HG02852 (cell line): ENCODE measurements around the gene ATP1A4.
"Not testable (repeated sequence)": the region's sequence is repeated elsewhere in the genome, so short reads cannot be mapped to it uniquely, and the experiment has no call there.

Experiments used
- ATAC-seq: cut with Tn5 transposase; IDR thresholded peaks from one replicate; pipeline ENCODE4 v1.9.1; 2021; ENCODE audit warnings: mild to moderate bottlenecking, moderate library complexity; ENCODE audit not compliant: unreplicated experiment

ATP1A4 gene

GRCh38 chr1:160151303-160151702, at the start of gene ATP1A4:
Gene ATP1A4, plus strand, starts transcription at chr1:160151603. Its CDS starts 438 bp downstream, at chr1:160152041.
- no peak for ATAC-seq

DNA sequence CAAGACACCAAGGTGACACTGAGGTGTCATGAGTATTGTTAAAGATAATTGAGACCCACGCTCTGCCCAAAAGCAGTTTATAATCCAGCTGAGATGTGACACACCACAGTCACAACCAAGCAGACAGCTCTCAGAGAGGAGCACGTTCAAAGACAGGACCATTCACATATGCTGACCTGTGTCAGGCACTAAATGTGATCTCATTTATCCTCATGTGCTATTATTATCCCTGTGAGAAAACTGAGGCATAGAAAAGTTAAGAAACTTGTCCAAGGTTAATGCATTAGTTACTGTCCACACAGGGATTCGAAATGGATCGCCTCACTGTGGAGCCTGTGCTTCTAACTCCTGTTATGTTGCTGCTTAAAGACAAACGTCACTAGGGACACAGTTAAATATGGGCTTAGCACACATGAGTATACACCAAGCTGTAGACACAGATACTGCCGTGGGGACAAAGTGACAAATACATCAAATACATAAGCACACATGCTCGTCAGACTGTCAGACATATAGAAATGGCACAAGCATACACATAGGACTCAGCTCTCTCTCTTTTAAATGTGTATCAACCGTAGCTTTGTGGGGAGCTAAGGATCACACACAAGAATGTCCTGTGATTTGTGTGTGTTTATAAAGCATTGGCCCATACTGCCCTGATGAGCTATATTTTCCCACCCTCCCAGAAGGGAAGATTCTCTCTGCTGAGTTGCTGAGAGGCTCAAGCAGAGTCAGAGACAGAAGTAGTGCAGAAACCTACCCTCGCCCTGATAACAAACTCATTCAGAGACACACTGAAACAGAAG, 49.5 kb upstream of the ATP1A4 start:
- no peak for ATAC-seq

DNA sequence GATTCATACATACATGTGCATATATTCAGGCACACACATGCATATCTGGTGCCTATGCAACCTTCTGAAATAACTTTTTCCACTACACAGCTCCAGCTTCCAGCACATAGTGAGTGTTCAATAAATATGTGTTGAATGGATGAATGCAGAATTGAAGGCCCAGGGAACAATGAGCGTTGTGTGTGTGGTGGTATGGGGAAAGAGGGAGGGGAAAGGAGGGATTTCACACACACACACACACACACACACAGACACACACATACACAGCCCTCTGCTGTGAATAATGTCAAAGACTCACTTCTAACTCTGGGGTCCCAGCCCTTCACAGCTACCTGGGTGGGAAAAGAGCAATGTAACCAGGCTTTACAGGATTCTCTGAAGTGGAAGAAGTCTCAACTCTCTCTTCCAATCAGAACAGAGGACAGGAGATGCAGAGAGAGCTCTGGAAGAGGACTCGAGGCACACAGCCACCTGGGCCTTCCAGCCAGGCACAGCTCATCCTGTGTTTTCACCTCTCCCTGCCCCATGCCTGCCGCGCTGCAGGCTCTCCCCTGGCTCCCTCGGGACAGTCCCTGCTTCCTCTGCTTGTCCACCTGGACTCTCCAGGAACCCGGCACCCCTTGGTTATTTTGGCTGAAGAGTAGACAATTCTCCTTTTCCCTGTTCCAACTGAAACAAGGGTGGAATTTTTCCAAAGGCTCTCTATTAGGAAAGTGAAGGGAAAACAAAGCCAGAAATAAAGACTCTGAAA, 47.6 kb upstream of the ATP1A4 start:
- ATAC-seq: no peak

DNA sequence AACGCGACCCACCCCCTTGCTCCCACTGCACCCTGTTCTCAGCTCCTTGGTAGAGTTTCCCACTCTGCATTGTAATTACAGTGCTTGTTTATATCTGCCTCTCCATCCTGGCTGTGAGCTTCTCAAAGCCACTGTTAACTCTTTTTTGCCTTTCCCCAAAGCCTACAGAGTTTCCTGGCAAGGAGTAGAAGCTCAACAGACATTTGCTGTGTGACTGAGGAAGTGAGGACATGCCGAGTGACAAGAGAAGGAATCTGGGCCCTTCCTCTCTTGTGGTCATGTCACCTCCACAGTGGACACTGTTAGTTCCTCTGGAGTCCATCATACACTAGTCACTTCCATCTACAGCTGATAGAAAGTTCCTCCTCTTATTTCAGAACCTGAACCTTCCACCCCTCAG, 46.9 kb upstream of the ATP1A4 start:
- ATAC-seq: no peak

DNA sequence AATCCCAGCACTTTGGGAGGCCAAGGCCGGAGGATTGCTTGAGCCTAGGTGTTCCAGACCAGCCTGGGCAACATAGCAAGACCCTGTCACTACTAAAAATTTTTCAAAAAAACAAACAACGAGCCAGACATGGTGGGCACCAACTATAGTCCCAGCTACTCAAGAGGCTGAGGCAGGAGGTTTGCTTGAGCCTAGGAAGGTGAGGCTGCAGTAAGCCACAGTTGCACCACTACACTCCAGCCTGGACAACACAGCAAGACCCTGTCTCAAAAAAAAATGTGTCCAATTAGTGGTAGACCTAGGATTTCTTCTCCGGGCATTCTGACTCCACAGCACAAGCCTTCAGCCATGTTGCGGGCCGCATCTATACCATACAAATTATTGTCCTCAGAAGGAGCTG, 46.2 kb upstream of the ATP1A4 start:
- ATAC-seq: no peak

GRCh38 chr1:160107512-160107911, 43.9 kb upstream of the ATP1A4 start:
- ATAC-seq: no peak

GRCh38 chr1:160108888-160109662, 42.3 kb upstream of the ATP1A4 start:
- ATAC-seq: no peak

GRCh38 chr1:160109686-160110085, 41.7 kb upstream of the ATP1A4 start:
- ATAC-seq: no peak

DNA sequence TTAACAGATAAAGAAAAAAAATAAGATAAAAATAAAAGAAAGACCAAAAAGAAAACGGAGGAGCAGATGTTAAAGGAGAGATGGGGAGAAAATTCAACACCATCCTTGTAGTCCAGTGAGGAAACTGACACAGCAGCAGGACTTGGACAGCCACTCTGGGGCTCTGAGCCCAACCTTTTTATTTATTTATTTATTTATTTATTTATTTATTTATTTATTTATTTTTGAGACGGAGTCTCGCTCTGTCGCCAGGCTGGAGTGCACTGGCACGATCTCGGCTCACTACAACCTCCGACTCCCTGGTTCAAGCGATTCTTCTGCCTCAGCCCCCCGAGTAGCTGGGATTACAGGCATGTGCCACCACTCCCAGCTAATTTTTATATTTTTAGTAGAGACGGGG, 39.9 kb upstream of the ATP1A4 start:
- not testable (repeated sequence) for ATAC-seq

DNA sequence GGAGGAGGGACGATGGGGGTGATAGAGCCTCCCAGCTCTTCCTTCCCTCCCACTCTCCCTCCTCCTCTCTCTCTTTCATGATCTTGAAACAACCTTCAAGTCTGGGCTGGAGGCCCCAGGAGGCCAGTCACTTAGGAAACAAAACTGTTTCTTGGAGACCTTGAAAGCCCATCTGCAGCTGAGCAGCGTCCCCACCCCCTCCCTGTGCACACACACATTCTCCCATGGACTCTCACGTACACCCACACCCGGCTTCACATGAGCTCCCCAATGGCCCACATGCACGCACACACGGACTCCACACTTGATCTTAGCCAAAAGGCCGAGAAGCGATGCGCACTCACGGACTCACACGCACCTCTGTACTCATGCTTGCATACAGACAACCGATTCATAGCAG, 39.0 kb upstream of the ATP1A4 start:
- ATAC-seq: no peak

- ATAC-seq: no peak
These were observed 38.0 kb upstream of the ATP1A4 start for GRCh38 chr1:160113407-160113806.

GRCh38 chr1:160114085-160114484, 37.3 kb upstream of the ATP1A4 start:
- ATAC-seq: no peak

DNA sequence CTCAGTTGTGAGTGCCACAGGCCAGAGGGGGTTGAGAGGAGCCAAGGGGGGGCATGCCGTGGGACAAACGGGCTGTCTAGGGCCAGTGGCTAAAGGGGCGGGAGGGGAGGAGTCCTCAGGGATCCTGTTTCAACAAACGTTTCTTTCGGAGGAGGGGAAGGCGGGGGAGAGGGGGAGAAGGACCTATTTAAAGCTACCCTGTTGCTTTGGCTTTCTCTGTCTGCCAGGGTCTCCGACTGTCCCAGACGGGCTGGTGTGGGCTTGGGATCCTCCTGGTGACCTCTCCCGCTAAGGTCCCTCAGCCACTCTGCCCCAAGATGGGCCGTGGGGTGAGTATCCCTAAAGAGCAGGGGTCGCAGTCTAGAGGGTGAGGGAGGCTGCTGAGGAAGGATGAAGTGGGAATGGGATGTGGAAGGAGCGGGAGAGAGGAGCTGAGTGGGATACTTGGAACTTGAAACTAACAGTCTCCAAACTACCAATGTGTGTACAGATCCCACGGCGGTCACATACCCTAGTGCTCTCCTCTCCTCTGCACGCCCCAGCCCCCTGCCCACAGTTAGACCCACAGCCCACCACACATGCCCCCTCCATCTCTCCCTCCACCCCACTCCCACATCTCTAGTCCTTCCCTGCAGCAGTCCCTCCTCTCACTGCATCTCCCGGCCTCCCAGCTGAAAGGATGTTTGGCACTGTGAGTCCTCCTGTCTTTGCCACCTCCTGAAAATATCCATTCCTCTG, 35.7 kb upstream of the ATP1A4 start, which contains the start of gene ATP1A2:
TSS of gene ATP1A2 (plus strand) at position 215 of the 738 bp plus-strand sequence. CDS start at position 318, 103 bp downstream.
- ATAC-seq: no peak

- no peak for ATAC-seq
These were observed 34.9 kb upstream of the ATP1A4 start for GRCh38 chr1:160116283-160117147.

DNA sequence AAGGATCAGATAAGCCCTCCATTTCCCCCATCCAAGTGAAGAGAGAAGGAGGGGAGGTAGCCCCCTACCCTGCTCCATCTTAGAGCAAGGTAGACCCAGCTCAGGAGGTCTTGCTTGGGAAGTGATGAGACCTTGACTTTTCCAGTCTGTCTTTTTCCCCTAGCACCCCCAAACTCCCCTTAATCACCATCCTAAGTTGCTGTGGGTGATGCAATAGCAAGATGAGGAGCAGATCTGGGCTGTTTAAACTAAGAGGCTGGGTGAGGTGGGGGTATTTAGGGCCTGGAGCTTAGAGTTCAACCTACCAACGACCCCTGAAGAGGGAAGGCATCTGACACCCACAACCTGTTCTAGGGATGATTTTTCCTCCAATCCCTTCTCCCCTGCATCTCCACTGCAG, 34.1 kb upstream of the ATP1A4 start:
- no peak for ATAC-seq

GRCh38 chr1:160117709-160118183, 33.7 kb upstream of the ATP1A4 start:
- no peak for ATAC-seq

GRCh38 chr1:160118928-160119327, 32.5 kb upstream of the ATP1A4 start:
- ATAC-seq: no peak

DNA sequence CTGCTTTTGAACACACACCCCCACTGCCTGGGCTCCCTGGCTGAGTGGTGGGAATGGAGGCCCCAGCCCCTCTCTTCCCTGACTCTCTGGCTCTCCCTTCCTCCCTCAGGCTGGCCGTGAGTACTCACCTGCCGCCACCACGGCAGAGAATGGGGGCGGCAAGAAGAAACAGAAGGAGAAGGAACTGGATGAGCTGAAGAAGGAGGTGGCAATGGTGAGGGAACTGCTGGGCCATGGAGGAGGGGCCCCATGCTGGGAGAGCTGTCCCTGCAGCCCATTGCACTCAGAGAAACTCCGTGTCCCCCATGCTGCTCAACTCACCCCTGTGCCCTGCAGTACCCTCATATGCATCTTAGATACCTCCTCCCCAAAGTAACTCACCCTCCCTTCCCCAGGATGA, 30.6 kb upstream of the ATP1A4 start:
- ATAC-seq: no peak

- ATAC-seq: no peak
These were observed 30.0 kb upstream of the ATP1A4 start for GRCh38 chr1:160121388-160121787.
